ENCODE data around the gene VAMP5. TPM values are rescaled to one million over a fixed set of nuclear protein-coding genes. Genes with fewer than 3 reads are reported as not detected.

Gene VAMP5
- total RNA-seq, 1 donor from 2014 or later = 87.0 TPM

DNA sequence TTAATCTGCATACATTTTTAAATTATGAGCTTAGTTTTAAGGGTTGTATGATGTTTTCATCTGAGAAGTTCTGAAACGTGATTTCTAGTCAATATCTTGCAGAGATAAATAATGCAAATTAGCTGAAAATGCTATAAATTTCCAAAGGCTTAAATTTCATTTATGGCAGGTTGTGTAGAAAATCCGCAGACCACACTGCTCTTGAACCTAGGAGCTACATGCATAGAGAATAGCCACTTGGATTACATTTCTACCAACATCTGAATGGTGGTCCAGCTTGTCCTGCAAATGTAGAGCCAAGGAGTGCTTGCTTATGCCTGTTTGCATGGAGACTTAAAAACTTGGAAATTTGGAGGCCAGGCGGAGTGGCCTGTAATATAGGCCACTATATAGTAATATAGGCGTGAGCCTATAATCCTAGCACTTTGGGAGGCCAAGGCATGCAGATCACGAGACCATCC is 38.4 kb upstream of the VAMP5 start:
- intact Hi-C loops (cut with DNase I) = no loop called here
- Histone ChIP-seq H3K27me3 (ENCODE audit: low read depth) (no peaks in the 10 kb centered on the region), H3K9me3 (no peaks in the 10 kb centered on the region), H3K4me3 (no peak overlapping the region), H3K36me3 (peaks cover 90% of the 10 kb centered on the region), H3K4me1 (peaks cover 30% of the 10 kb centered on the region), H3K27ac (no peak overlapping the region)
- no peak for DNase-seq
- no peak for ATAC-seq
- no peak for TF ChIP-seq CTCF (IDR thresholded peaks at IDR 0.05)

GRCh38 chr2:85547089-85547858 is 37.0 kb upstream of the VAMP5 start:
- intact Hi-C loops (cut with DNase I) = no loop called here
- Histone ChIP-seq H3K27ac (no peak overlapping the region), H3K4me1 (peaks cover 22% of the 10 kb centered on the region), H3K4me3 (no peak overlapping the region), H3K9me3 (no peaks in the 10 kb centered on the region), H3K36me3 (peaks cover 90% of the 10 kb centered on the region), H3K27me3 (ENCODE audit: low read depth) (no peaks in the 10 kb centered on the region)
- ATAC-seq (no peak), DNase-seq (no peak)
- no peak for TF ChIP-seq CTCF (IDR thresholded peaks at IDR 0.05)

GRCh38 chr2:85547859-85548607 is 36.2 kb upstream of the VAMP5 start:
- DNase-seq = no peak
- TF ChIP-seq CTCF (IDR thresholded peaks at IDR 0.05) = no peak
- no peak for ATAC-seq
- no peaks in the 10 kb centered on the region for H3K9me3 ChIP-seq
- peaks cover 17% of the 10 kb centered on the region for H3K4me1 ChIP-seq
- intact Hi-C loops (cut with DNase I) = no loop called here
- no peaks in the 10 kb centered on the region for H3K27me3 ChIP-seq (ENCODE audit: low read depth)
- no peak overlapping the region for H3K4me3 ChIP-seq
- H3K27ac ChIP-seq = no peak overlapping the region
- peaks cover 90% of the 10 kb centered on the region for H3K36me3 ChIP-seq

DNA sequence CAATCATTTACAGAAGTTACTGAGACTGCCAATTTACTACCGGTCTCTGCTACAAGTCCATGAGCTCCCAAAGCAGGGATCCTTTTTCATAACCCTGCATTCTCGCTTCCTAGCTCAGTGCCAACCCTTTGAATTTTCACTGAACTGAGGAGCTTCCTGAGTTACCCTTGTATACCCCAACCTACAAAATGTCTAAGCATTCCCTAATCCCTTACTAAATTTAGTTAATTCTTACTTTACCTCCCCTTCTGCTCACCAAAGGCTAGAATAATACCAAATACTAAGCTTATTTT is 35.7 kb upstream of the VAMP5 start:
- H3K36me3 ChIP-seq = peaks cover 90% of the 10 kb centered on the region
- H3K27ac ChIP-seq = no peak overlapping the region
- no peaks in the 10 kb centered on the region for H3K9me3 ChIP-seq
- no peak for TF ChIP-seq CTCF (IDR thresholded peaks at IDR 0.05)
- ATAC-seq (no peak), DNase-seq (no peak)
- H3K4me3 ChIP-seq = no peak overlapping the region
- peaks cover 12% of the 10 kb centered on the region for H3K4me1 ChIP-seq
- H3K27me3 ChIP-seq (ENCODE audit: low read depth) = no peaks in the 10 kb centered on the region
- intact Hi-C loops (cut with DNase I) = no loop called here

- no peaks in the 10 kb centered on the region for H3K27me3 ChIP-seq (ENCODE audit: low read depth)
- H3K4me1 ChIP-seq = peaks cover 9% of the 10 kb centered on the region
- no peak for DNase-seq
- intact Hi-C loops (cut with DNase I) = no loop called here
- no peak for TF ChIP-seq CTCF (IDR thresholded peaks at IDR 0.05)
- H3K27ac ChIP-seq = no peak overlapping the region
- peaks cover 90% of the 10 kb centered on the region for H3K36me3 ChIP-seq
- no peak for ATAC-seq
- no peaks in the 10 kb centered on the region for H3K9me3 ChIP-seq
- H3K4me3 ChIP-seq = no peak overlapping the region
Observed at GRCh38 chr2:85549095-85549494, 35.1 kb upstream of the VAMP5 start.
